ENCODE results near the gene PPP1R14C.
A peak's percentile ranks its signal among the peaks of the same experiment; 100 is the strongest.

The PPP1R14C gene

GRCh38 chr6:150252714-150253444, 110.0 kb downstream of the PPP1R14C start:
- DNase-seq, result peak; percentile 63

DNA sequence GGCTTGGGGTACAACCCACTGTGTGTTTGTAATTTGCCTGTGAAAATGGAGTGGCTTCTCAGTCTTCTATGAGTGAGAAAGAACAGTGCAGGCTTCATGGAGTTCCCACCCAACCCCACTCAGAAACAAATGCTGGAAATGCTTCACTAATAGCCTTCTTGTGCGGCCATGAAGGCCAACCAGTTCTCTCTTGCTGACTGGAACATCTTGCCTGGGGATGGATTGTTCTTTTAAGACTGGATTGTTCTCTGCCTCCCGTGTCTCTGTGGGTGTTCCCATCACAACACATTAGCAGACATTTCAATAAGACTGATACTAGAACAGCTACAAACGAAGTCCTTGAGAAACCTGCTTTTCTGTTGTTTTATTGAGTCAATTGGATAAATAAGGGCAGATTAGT, 110.6 kb downstream of the PPP1R14C start:
- no peak for DNase-seq

DNA sequence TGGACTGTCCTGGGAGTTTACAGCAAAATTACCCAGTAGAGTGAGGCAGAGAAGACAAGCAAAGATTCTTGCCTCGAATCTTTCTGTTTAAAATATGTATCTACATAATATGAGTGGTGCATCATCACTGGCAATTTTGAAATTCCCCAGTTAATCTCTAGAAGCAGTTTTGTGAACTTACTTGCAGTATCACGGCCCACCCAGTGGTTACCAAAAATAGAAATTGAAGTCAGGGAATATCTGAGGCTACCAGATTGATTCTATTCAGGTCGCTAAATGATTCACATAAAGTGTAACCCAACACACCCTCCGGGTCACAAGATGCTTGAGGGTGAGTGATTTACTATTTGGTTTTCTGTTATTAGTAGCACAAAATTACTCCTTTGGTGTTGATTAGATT, 111.9 kb downstream of the PPP1R14C start:
- DNase-seq, result peak; percentile 85

- no peak for DNase-seq
These were observed 113.0 kb downstream of the PPP1R14C start for GRCh38 chr6:150255840-150256239.

GRCh38 chr6:150256618-150257272, 113.9 kb downstream of the PPP1R14C start:
- DNase-seq, result peak; percentile 95

GRCh38 chr6:150258381-150258780, 115.5 kb downstream of the PPP1R14C start:
- no peak for DNase-seq

GRCh38 chr6:150260931-150261330, 118.1 kb downstream of the PPP1R14C start:
- no peak for DNase-seq

DNA sequence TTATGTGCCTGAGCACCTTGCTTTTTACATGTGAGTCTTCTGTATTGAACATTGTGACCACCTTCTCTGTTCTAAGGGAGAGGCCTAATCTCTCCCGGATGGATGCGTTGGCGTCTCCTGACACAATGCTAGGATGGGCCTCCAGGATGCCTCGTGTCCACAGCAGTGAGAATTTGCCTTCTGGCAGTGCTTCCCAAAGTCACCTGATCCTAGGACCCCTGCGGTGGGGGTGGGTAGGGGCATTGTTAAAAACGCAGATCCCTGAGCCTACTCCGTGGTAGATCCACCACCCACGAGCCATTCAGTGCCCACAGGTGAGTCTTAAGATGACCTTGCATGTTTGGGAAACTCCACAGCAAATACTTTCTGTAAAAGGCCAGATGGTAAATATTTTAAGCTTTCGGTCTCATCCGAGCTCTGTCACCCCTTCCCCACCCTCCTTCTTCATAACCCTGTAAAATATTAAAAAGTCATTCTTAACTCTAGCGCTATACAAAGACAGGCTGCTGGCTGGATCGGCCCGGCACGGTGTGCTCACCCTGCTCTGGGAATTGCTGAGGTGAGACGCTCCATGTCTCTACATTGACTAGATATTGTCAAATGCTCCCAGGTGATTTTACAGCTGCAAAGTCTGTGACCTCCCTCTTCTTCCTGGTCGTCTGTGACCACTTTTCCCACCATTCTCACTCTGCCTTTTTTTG, 119.3 kb downstream of the PPP1R14C start:
- DNase-seq, result no peak

GRCh38 chr6:150263765-150264404, 121.0 kb downstream of the PPP1R14C start:
- DNase-seq, result no peak

GRCh38 chr6:150266309-150266708, 123.5 kb downstream of the PPP1R14C start:
- DNase-seq, result no peak

DNA sequence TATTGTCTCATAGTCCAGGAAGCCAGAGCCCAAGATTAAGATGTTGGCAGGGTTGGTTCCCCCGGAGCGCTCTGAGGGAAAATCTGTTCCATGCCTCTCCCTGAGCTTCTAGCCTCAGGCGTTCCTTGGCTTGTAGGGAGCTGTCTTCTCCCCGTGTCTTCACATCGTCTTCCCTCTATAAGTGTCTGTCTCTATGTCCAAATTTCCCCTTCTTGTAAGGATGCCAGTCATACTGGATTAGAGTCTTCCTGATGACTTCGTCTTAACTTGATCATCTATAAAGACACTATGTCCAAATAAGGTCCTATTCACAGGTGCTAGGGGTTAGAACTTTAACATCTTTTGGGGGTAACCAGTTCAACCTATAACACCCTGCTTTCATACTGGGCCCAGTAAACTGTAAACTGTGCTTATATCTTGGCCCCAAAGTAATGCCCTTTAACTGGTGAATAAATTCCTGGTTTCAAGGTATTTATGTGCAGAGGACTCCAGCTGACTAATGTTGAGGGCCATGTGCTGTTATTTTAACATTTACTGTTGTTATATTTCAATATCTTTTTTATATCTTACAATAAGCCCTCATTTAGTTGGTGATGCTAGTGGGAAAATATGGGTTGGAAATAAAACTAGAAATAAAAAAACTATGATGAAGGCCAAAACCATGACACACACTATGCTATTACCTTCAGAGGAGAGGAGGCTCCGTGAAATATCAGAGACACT, 124.3 kb downstream of the PPP1R14C start:
- no peak for DNase-seq

GRCh38 chr6:150267686-150268561, 125.1 kb downstream of the PPP1R14C start:
- DNase-seq, result peak; percentile 95

DNA sequence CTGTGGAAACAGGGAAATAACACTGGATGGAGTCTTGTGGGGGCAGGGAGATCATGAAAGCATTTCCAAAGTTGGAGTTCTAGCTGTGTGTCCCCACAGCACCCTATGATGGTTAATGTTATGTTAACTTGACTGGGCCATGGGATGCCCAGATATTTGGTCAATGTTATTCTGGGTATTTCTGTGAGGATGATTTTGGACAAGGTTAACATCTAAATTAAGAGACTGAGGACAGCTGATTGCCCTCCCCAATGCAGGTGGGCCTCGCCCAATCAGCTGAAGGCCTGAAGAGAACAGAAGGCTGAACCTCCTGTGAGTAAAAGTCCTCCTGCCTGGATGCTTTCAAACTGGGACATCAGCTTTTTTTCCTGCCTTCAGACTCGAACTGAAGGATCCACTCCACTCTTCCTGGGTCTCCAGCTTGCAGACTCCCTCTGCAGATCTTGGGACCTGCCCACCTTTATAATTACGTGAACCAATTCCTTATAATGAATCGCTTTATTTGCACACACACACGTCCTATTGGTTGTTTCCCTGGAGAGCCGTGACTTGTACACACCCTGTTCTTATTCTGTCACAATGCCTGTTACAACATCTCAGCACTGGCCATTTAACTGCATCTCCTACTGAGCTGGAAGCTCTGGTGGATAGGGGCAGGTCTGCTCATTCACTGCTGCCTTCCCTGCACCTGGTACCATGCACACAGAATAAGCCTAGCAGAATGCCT, 126.4 kb downstream of the PPP1R14C start:
- no peak for DNase-seq

DNA sequence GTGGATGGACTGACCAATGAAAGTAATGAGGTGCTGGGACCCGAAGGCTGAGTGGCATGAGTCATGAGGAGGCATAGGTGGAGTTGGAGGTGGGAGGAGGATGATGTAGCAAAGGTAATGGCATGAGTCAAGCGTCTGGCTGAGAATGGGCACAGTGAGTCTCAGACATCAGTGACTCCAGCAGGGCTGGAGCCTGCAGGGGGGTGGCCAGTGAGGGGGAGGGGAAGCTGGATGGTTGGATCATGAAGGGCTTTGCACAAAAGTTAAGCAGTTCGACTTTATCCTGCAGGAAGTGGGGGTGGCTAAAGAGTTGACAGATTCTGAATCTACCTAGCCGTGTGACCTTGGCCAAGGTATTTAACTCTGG, 127.0 kb downstream of the PPP1R14C start:
- DNase-seq, result peak; percentile 83

DNA sequence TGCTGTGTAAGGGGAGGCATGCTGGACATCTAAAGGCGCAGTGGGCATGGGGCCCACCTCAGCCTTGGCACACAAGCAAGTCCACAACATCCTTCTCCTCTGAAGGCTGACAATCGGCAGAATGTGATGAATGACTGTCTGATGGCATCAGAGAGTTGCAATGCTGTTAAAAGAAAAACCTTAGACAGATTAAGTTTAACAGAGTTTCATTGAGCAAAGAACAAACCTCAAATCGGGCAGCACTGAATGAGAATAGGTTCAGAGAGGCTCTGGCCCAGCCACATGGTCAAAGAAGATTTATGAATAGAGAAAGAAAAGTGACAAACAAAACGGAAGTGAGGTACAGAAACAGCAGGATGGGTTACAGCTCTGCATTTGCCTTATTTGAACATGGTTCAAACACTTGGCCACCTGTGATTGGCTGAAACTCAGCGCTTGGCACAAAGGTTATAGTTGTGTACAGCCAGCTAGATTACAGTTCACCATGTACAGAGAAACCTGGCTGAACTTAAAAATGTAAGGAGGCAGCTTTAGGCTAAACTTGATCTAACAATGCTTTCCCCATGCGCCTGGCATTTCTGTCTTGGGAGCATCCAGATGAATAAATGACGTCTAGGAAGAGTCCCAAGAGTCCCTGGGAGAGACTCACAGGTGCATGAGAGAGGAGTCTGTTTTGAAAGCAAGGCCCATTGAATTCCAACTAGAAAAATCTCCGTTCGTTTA, 127.6 kb downstream of the PPP1R14C start:
- no peak for DNase-seq

- no peak for DNase-seq
These were observed 128.3 kb downstream of the PPP1R14C start for GRCh38 chr6:150271172-150271500.

DNA sequence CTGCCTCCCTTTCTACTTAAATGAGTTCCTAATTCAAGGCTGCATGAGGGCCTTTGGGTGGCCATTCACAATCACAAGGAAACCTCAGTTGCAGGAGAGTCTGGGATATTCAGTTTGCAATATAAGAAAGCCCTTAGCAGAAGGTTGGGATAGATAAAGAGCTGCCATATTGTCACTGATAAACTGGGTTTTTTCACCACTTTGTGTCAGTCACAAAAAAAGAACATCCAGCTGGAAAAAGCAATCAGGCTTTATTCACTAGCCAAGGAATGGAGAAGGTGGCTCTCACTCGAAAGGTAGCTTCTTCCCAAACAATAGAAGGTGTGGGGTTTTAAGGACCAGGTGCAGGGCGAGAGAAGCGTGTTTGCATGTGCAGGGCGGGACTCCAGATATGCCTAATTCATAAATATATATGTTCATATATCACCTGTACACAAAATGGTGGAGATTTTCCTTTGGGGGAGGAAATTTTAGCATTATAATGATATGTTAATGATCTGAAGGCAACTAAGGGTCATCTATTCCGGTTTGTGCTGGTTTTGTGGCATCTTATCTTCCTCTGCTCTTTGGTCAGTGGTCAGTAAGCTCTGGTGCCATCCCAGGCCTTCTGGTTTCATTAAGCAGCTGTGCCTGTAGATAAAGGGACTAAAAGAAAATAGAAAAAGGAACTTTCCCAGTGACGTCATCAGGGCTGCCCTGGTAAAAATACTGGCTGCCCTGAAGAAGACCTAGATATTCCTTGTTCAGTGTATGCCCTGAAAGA, 128.8 kb downstream of the PPP1R14C start:
- no peak for DNase-seq

- DNase-seq, result no peak
These were observed 129.6 kb downstream of the PPP1R14C start for GRCh38 chr6:150272264-150272975.

- no peak for DNase-seq
These were observed 130.1 kb downstream of the PPP1R14C start for GRCh38 chr6:150272976-150273315.
